NCI-H524 treated with DMSO at 0.1 percent for 48 hours (cell line): ENCODE measurements around the gene CERS6.

Experiments
- DNase-seq: peaks from one replicate; lab custom pipeline; 2025; lab: John Stamatoyannopoulos, UW

Gene CERS6

GRCh38 chr2:168568476-168569267, 112.6 kb downstream of the CERS6 start:
- no peak for DNase-seq

DNA sequence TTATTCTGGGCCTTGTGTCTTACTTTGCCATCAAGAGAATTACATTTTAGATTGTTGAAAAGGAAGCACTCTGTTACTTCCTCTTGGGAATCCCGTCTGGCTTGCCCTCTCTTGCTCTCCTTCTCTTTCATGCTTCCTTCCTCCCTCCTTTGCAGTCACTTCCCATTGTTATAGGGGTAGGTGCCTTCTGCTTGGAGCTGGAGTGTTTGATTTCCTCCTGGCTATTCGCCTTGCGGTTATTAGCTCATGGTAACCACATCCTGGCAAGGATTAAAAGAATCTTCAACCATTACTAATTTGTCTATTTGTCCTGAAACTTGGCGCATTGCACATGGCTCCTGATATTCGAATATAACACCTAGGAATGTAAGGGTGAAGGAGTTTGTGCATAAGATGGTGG, 115.0 kb downstream of the CERS6 start:
- no peak for DNase-seq

- DNase-seq = no peak
These were observed 117.2 kb downstream of the CERS6 start for GRCh38 chr2:168573128-168573903.

GRCh38 chr2:168574856-168575630, 119.0 kb downstream of the CERS6 start:
- DNase-seq = no peak

GRCh38 chr2:168577885-168578284, 121.8 kb downstream of the CERS6 start:
- DNase-seq = no peak

GRCh38 chr2:168583064-168583709, 127.1 kb downstream of the CERS6 start:
- no peak for DNase-seq

GRCh38 chr2:168583710-168584521, 127.8 kb downstream of the CERS6 start:
- DNase-seq = no peak

GRCh38 chr2:168584911-168585310, 128.8 kb downstream of the CERS6 start:
- no peak for DNase-seq

GRCh38 chr2:168585700-168586099, 129.6 kb downstream of the CERS6 start:
- no peak for DNase-seq

DNA sequence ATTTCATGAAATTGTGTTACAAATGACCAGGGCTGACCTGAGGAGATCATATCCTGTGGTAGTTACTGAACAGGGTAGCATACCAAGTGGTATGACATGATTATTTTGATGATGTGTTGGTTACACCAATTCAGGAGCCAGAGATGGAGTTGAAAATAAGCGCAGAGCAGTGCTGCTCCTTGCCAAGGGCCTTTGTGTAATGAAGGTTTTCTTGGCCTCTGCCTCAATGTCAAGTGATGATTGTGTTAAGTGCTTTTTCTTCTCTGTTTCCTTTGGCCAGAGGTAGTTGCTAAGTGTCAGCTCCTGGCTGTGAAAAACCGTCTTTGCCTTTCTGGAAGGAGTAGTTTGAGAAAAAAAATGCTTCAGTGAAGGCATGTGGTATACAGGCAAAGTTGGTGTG, 131.2 kb downstream of the CERS6 start:
- DNase-seq = no peak

- no peak for DNase-seq
These were observed 133.5 kb downstream of the CERS6 start for GRCh38 chr2:168589236-168590211.

DNA sequence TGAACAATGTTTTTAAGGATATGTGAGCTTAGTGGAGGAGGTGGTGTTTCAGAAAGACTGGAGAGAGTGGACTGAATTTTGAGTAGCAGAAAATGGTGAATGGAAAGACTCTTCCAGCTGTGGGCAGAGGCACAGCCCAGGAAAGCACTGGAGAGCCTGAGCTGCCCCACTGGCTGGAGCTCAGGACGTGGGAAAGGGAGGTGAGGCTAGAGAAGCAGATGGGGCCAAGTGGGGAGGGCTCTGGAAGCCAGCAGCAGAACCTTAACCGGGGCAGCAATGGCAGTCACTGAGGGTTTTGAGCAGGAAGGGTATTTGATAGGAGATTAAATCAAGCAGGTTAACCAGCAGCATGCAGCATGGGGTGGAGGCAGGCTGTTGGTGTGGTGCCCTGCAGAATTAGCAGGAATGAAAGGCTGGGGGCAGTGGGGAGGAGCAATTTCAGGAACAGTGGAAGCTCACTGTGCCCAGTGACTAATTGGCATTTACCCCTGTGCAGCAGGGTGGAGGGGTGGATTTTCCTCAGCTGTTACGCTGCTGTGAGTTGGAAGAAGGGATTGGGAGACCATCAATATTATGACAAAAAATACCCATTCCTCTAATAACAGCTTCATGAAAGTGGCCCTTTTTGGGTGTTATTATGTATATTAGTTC, 136.2 kb downstream of the CERS6 start:
- no peak for DNase-seq

DNA sequence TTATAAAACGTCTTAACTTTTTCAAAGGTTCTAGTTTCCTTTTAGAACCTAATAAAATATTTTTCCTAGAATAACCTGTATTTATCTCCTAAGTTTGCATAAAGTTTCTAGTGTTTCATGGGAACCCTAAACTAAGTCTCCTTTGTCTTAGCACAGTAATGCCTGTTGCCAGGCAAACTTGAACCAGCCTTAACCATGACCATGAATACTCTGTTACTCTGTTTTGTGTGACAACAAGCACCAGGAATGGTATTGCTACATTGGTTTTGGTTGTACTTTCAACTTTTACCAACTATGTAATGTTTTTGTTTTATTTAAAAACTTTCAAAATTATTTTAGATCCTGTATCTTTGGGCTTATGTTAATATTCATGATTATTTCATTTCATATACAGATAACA, 137.6 kb downstream of the CERS6 start:
- no peak for DNase-seq

DNA sequence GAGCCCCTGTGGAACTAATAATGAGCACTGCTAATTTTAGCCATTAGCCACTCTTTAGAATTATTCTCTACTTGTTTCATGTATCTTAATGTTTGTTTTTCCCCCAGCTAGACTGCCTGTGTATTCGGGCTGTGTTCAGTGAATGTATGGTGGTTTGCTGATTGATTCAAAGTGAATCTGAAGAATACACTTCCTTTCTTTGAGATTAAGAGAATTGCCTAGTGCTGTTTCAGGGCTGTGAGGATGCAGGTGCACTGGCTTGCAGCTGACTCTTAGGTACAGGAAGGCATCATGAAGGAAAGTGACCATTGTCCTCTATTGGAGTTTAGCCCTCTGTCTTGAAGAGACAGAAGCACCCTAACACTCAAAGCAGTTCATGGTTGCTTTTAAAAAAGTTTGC, 138.7 kb downstream of the CERS6 start:
- no peak for DNase-seq

DNA sequence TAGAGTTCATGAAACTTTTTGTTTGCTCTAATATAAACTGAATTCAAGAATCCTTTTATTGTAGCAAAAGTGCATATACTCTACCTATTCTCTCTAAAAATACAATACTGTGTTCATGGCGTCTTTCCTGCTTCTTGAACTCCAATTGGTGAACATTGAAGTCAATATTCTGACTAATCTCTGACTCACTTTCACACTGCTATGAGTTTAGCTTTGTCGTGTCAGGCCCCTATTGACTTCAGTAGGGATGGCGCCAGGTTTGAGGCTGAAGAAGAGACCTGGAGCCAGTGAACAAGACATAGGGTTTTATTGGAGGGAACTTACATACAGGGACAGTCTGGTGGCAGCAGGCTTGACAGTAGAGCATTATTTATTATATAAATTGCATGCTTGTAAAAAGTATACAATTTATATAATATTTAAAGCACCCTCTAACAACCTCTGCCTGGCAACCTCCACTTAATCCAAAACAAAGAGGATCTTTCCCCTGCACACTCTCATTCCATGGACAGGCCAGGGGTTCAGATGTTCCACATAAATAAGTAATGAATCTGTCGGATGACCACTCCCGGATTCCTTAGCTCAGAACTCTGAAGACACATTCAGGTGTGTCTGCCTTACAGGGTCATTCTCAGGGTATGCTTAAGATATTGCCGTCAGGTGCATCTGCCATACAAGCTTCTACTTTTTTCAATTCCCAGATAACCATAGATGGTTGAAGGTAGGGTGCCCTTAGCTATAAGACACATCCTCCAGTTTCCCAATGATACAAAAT, 141.0 kb downstream of the CERS6 start:
- no peak for DNase-seq

DNA sequence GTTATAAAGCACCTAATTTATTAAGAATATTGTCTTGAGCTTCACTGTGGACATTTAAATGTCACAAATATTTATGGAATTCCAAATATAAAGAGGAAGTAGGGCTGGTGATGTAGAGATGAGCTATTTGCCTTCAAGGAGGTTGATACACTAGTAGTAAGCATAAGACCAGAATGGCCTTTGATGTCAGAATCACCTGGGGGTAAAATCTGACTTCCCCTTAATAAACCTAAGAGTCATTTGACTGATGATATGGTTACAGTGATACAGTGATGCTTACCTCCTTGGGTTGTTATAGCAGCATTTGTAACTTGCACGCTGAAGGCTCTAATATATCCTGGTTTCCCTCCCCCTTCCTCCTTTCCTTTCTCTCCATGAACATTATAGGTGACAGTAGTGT, 143.7 kb downstream of the CERS6 start:
- DNase-seq = no peak

- no peak for DNase-seq
These were observed 144.9 kb downstream of the CERS6 start for GRCh38 chr2:168600949-168601348.

DNA sequence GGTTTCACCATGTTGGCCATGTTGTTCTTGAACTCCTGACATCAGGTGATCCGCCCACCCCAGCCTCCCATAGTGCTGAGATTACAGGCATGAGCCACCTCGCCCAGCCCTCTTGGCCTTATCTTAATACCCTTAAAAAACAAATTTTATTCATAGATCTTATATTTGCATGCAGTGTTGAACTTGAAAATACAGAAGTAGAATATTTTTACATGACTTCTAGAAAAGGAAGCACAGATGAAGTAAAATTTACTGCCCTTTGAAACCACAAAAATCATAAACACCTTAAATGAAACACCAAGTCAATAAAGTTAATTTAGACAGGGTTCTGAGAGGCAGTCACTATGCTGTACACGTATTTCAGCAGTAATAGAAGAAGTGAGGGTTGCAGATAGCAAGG, 145.7 kb downstream of the CERS6 start:
- DNase-seq = no peak

- no peak for DNase-seq
These were observed 146.3 kb downstream of the CERS6 start for GRCh38 chr2:168602379-168602778.
